CD14-positive monocyte (primary cell): ENCODE data around the gene TP53I13. TPM values are rescaled to one million over a fixed set of nuclear protein-coding genes. Genes with fewer than 3 reads are reported as not detected.

Experiments used
- DNase-seq, 3 donors: peaks; one replicate each; pipeline ENCODE4 v3.0.0-alpha.2; 2011 to 2022
- H2AFZ ChIP-seq: 2 replicates; pipeline ENCODE4 v1.6.0; 2012; ENCODE audit warnings: mild to moderate bottlenecking, low read depth, low read length, inconsistent platforms; ENCODE audit not compliant: insufficient read depth, poor library complexity, severe bottlenecking
- H3K27ac ChIP-seq, 2 donors: 1 replicate in 1 of 2; 2 replicates in 1 of 2; pipeline ENCODE4 v1.5.1; 2012 to 2013; ENCODE audit warnings: low read length in 2 of 2, control low read depth in 1 of 2, inconsistent platforms in 1 of 2, low read depth in 1 of 2, mild to moderate bottlenecking in 1 of 2
- H3K27me3 ChIP-seq, 2 donors: one replicate each; pipeline versions ENCODE4 v1.6.0 to v1.6.1; 2011 to 2013; ENCODE audit warnings: low read length in 2 of 2; ENCODE audit not compliant: control insufficient read depth in 2 of 2, insufficient read depth in 2 of 2
- H3K36me3 ChIP-seq, 2 donors: replicated peaks in 1 of 2; 1 replicate in 1 of 2; 2 replicates in 1 of 2; pipeline versions ENCODE4 v1.5.1 to v1.6.1; 2012 to 2013; ENCODE audit warnings: low read length in 2 of 2, control low read depth in 1 of 2, inconsistent platforms in 1 of 2, mild to moderate bottlenecking in 1 of 2; ENCODE audit not compliant: insufficient read depth in 2 of 2, control insufficient read depth in 1 of 2
- H3K4me1 ChIP-seq, 2 donors: 1 replicate in 1 of 2; 2 replicates in 1 of 2; pipeline versions ENCODE4 v1.5.1 to v1.6.1; 2012 to 2013; ENCODE audit warnings: low read length in 2 of 2, control low read depth in 1 of 2, inconsistent platforms in 1 of 2, mild to moderate bottlenecking in 1 of 2, moderate library complexity in 1 of 2; ENCODE audit not compliant: insufficient read depth in 2 of 2, control insufficient read depth in 1 of 2
- H3K4me2 ChIP-seq: replicated peaks from 2 replicates; pipeline ENCODE3; 2012; ENCODE audit warnings: low read length, moderate library complexity, mild to moderate bottlenecking; ENCODE audit not compliant: poor library complexity, severe bottlenecking; ENCODE audit errors: extremely low read depth
- H3K4me3 ChIP-seq, 3 experiments: fragments of 200-600 bp in 1 of 3; sonication (generic) in 1 of 3; replicated peaks in 1 of 3; 1 replicate in 2 of 3; 2 replicates in 1 of 3; pipeline ENCODE4 v1.5.1; 2011 to 2013; ENCODE audit warnings: low read length in 3 of 3, mild to moderate bottlenecking in 3 of 3, control low read depth in 2 of 3, low read depth in 2 of 3, inconsistent platforms in 1 of 3, moderate library complexity in 1 of 3
- H3K79me2 ChIP-seq: 2 replicates; pipeline ENCODE4 v1.6.0; 2012; ENCODE audit warnings: mild to moderate bottlenecking, control low read depth, inconsistent platforms, low read length, moderate library complexity; ENCODE audit not compliant: insufficient read depth
- H3K9ac ChIP-seq: 2 replicates; pipeline ENCODE4 v1.6.0; 2017; ENCODE audit warnings: low read length, mild to moderate bottlenecking; ENCODE audit not compliant: insufficient read depth, poor library complexity, severe bottlenecking
- H3K9me3 ChIP-seq, 2 donors: replicated peaks in 1 of 2; 1 replicate in 1 of 2; 2 replicates in 1 of 2; pipeline versions ENCODE4 v1.5.1 to v1.6.1; 2012 to 2013; ENCODE audit warnings: low read length in 2 of 2, control low read depth in 1 of 2; ENCODE audit not compliant: control insufficient read depth in 1 of 2, insufficient read depth in 1 of 2
- H4K20me1 ChIP-seq: 2 replicates; pipeline ENCODE4 v1.6.0; 2012; ENCODE audit warnings: mild to moderate bottlenecking, low read length, control low read depth, moderate library complexity; ENCODE audit not compliant: insufficient read depth
- H3K27ac Mint-ChIP-seq, 7 donors: one replicate each; pipeline ENCODE4 v1.8.0; 2020; ENCODE audit warnings: mild to moderate bottlenecking in 7 of 7, mixed read lengths in 7 of 7, moderate library complexity in 6 of 7, inconsistent platforms in 2 of 7
- H3K27me3 Mint-ChIP-seq, 3 donors: one replicate each; pipeline ENCODE4 v1.8.0; 2021 to 2022; ENCODE audit warnings: low read depth in 3 of 3, mild to moderate bottlenecking in 3 of 3, mixed read lengths in 3 of 3, moderate library complexity in 3 of 3, inconsistent platforms in 1 of 3
- H3K36me3 Mint-ChIP-seq, 2 donors: one replicate each; pipeline ENCODE4 v1.8.0; 2020; ENCODE audit warnings: mixed read lengths in 2 of 2, inconsistent platforms in 1 of 2, mild to moderate bottlenecking in 1 of 2
- H3K4me1 Mint-ChIP-seq: one replicate; pipeline ENCODE4 v1.8.0; 2020; ENCODE audit warnings: mild to moderate bottlenecking, mixed read lengths
- H3K4me3 Mint-ChIP-seq, 2 donors: one replicate each; pipeline ENCODE4 v1.8.0; 2020; ENCODE audit warnings: mild to moderate bottlenecking in 2 of 2, mixed read lengths in 2 of 2, moderate library complexity in 1 of 2
- H3K9me3 Mint-ChIP-seq, 7 donors: one replicate each; pipeline ENCODE4 v1.8.0; 2020 to 2022; ENCODE audit warnings: mixed read lengths in 7 of 7, mild to moderate bottlenecking in 6 of 7, moderate library complexity in 6 of 7, inconsistent platforms in 2 of 7
- WGBS: methylation state at CpG from one replicate; pipeline ENCODE4 v1.1.5; 2013; ENCODE audit warnings: missing lambda C conversion rate; ENCODE audit not compliant: insufficient coverage; 5-methylcytosine and 5-hydroxymethylcytosine counted together
- intact Hi-C, 2 donors: fragments of 100-400 bp; cut with micrococcal nuclease; formaldehyde crosslinking; loops; one replicate each; pipeline versions ENCODE4 v1.15.0 to v1.15.1; 2023
- polyA plus RNA-seq, 3 donors: library from polyadenylated mRNA; depleted of rRNA in 1 of 3; unstranded in 2 of 3; stranded (reverse) in 1 of 3; fragments of 300-500 nt in 2 of 3; fragments of >200 nt in 1 of 3; fragmentation: Illumina TruSeq in 2 of 3; gene quantifications; 1 replicate in 2 of 3; 2 replicates in 1 of 3; pipeline ENCODE4 v1.2.3, GENCODE V29; 2012 to 2021
- TF ChIP-seq, protein P1 (sequence below): fragments of 200-600 bp; IDR thresholded peaks from one replicate; pipeline ENCODE4 v1.8.0; 2022; ENCODE audit warnings: antibody characterized with exemption, mild to moderate bottlenecking

TP53I13 gene
- polyA plus RNA-seq, 3 donors: 9.4 to 58.6 (median 14.4) TPM

- TF ChIP-seq, protein P1, sequence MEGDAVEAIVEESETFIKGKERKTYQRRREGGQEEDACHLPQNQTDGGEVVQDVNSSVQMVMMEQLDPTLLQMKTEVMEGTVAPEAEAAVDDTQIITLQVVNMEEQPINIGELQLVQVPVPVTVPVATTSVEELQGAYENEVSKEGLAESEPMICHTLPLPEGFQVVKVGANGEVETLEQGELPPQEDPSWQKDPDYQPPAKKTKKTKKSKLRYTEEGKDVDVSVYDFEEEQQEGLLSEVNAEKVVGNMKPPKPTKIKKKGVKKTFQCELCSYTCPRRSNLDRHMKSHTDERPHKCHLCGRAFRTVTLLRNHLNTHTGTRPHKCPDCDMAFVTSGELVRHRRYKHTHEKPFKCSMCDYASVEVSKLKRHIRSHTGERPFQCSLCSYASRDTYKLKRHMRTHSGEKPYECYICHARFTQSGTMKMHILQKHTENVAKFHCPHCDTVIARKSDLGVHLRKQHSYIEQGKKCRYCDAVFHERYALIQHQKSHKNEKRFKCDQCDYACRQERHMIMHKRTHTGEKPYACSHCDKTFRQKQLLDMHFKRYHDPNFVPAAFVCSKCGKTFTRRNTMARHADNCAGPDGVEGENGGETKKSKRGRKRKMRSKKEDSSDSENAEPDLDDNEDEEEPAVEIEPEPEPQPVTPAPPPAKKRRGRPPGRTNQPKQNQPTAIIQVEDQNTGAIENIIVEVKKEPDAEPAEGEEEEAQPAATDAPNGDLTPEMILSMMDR: no peak
- H4K20me1 ChIP-seq: peaks cover 61% of the 10 kb centered on the region
- peaks cover 77% of the 10 kb centered on the region for H3K4me1 Mint-ChIP-seq
- peak overlapping the region; percentile 82 for H3K4me2 ChIP-seq
- H2AFZ ChIP-seq: no peak overlapping the region
- H3K27me3 ChIP-seq: peaks cover 0 to 11% of the 10 kb centered on the region in 2 donors
- no peaks in the 10 kb centered on the region for H3K9me3 ChIP-seq
- intact Hi-C loops: loop anchor here in 1 of 2 donors (10.0 kb wide), 1 partner anchor 337 kb away; no protein-coding TSS in a partner anchor
- WGBS: no CpG with 5 or more reads among the region's 6 CpGs
- H3K27ac Mint-ChIP-seq: peak overlapping the region in 1 of 7 donors; percentile 48
- H3K36me3 ChIP-seq: peaks cover 2 to 10% of the 10 kb centered on the region in 2 donors
- H3K27me3 Mint-ChIP-seq: peaks cover 6 to 21% (median 14%) of the 10 kb centered on the region in 3 donors
- H3K79me2 ChIP-seq: peaks cover 63% of the 10 kb centered on the region
- peak overlapping the region in 1 of 2 donors; percentile 38 for H3K27ac ChIP-seq
- H3K4me3 Mint-ChIP-seq: peak overlapping the region; percentile 91 to 93
- peak overlapping the region in 1 of 3 experiments; percentile 79 for H3K4me3 ChIP-seq
- H3K4me1 ChIP-seq: peaks cover 77 to 80% of the 10 kb centered on the region in 2 donors
- H3K9me3 Mint-ChIP-seq: peaks cover 0 to under 1% (median 0%) of the 10 kb centered on the region in 7 donors
- peak overlapping the region; percentile 46 for H3K9ac ChIP-seq
- no peak for DNase-seq
- peaks cover 6 to 13% of the 10 kb centered on the region in 2 donors for H3K36me3 Mint-ChIP-seq
Measured at GRCh38 chr17:29587591-29587990, 19.1 kb downstream of the TP53I13 start.

DNA sequence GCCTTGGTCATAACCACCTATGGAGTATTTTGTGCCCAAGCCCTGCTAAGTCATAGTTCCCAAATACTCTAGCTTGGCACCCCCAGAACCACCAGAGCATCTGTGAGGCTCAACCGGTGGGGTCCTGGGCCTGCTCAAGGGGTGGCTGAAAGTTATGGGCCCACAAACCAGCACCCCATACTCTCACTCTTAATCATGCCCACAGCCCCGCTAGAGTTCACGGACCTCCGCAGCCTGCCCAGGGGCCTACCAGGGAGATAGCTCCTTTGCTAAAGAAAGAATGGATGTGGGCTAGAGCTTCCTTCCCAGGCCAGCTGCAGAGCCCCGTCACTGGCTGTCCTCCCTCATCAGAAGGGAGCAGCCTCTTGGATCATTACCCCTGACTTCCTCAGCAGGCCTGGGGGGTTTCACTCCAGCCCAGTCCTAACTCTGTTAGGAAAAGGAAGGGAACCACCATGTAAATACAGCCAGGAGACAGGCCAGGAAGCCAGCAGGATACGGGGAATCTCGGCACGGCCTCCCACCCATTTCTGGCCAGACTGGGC is 19.6 kb downstream of the TP53I13 start:
- H3K4me1 ChIP-seq: peaks cover 81 to 85% of the 10 kb centered on the region in 2 donors
- peak overlapping the region; percentile 68 to 79 (median 73) for H3K4me3 ChIP-seq
- Mint-ChIP-seq H3K36me3 (peaks cover 2 to 8% of the 10 kb centered on the region in 2 donors), H3K9me3 (peaks cover 0 to 3% (median 0%) of the 10 kb centered on the region in 7 donors), H3K27me3 (peaks cover 10 to 24% (median 15%) of the 10 kb centered on the region in 3 donors), H3K27ac (peak overlapping the region in 6 of 7 donors; percentile 46 to 86 (median 70)), H3K4me3 (peak overlapping the region; percentile 91 to 93), H3K4me1 (peaks cover 81% of the 10 kb centered on the region)
- H3K4me2 ChIP-seq: peak overlapping the region; percentile 82
- 10% methylated on average over 3 of the region's 8 CpGs for WGBS
- H3K36me3 ChIP-seq: peaks cover 0 to 5% of the 10 kb centered on the region in 2 donors
- DNase-seq: no peak
- H4K20me1 ChIP-seq: peaks cover 57% of the 10 kb centered on the region
- intact Hi-C loops: loop anchor here (2.0 to 10.0 kb wide), 2 partner anchors 27 to 337 kb away; no protein-coding TSS in a partner anchor
- peak overlapping the region; percentile 20 to 38 for H3K27ac ChIP-seq
- TF ChIP-seq, protein P1: no peak
- H3K9ac ChIP-seq: peak overlapping the region; percentile 46
- peak overlapping the region; percentile 52 for H2AFZ ChIP-seq
- H3K27me3 ChIP-seq: peaks cover 0 to 15% of the 10 kb centered on the region in 2 donors
- peaks cover 59% of the 10 kb centered on the region for H3K79me2 ChIP-seq
- H3K9me3 ChIP-seq: no peaks in the 10 kb centered on the region
